GM12865 (cell line): ENCODE measurements around the gene CAP2.
"Not testable (repeated sequence)": the region's sequence is repeated elsewhere in the genome, so short reads cannot be mapped to it uniquely, and the experiment has no call there.

ENCODE experiments used
- DNase-seq: peaks from one replicate; pipeline ENCODE4 v3.0.0; 2010; ENCODE audit warnings: low read depth
- H3K4me3 ChIP-seq: 2 replicates; pipeline ENCODE4 v1.5.1; 2011; ENCODE audit warnings: mild to moderate bottlenecking, low read depth, low read length, control low read depth
- TF ChIP-seq, protein P1 (sequence below): IDR thresholded peaks from 2 replicates; pipeline ENCODE4 v1.5.1; 2011; ENCODE audit warnings: low read length, control low read depth, low read depth, inconsistent platforms; ENCODE audit not compliant: insufficient read depth; ENCODE audit errors: missing control alignments

The CAP2 gene

DNA sequence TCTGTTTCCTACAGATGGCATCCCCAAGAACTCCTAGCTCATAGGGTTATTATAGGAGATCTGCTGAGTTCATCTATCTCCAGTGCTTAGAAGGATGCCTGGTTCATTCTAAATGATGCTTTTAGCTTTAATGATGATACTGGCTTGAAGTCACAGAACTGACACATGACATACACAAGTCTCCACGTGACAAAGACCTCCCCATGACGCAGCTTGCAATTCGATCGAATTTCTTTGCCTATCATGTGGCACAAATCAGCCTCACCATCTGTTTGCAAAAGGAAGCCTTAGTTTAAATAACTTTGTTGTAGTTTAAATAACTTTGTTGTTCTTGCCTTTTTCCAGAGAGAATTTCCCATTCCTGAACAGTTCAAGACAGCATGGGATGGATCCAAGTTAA lies 162.6 kb downstream of the CAP2 start:
- DNase-seq: no peak

DNA sequence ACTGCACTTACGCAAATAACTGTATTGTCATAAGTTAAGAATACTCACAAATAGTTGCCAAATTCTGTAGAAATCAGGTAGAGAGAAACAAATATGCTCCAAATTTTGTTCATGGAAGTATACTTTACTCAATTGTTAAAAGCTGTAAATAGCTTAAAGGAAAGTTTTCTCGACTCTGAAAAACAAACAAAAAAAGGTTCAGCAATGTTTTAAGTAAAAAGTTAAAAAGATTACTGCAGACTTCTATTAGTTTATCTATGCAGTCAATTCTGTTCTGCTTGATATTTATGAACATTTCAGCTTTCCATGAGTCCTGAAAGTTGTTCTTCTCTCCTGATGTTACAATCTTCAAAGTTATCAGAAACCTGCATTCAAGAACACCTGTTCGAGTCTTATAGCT lies 169.2 kb downstream of the CAP2 start:
- TF ChIP-seq, protein P1, sequence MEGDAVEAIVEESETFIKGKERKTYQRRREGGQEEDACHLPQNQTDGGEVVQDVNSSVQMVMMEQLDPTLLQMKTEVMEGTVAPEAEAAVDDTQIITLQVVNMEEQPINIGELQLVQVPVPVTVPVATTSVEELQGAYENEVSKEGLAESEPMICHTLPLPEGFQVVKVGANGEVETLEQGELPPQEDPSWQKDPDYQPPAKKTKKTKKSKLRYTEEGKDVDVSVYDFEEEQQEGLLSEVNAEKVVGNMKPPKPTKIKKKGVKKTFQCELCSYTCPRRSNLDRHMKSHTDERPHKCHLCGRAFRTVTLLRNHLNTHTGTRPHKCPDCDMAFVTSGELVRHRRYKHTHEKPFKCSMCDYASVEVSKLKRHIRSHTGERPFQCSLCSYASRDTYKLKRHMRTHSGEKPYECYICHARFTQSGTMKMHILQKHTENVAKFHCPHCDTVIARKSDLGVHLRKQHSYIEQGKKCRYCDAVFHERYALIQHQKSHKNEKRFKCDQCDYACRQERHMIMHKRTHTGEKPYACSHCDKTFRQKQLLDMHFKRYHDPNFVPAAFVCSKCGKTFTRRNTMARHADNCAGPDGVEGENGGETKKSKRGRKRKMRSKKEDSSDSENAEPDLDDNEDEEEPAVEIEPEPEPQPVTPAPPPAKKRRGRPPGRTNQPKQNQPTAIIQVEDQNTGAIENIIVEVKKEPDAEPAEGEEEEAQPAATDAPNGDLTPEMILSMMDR: no peak
- no peak for DNase-seq
- no peak overlapping the region for H3K4me3 ChIP-seq

More for the DNA sequence above, 162.6 kb downstream of the CAP2 start:
- H3K4me3 ChIP-seq: no peak overlapping the region
- TF ChIP-seq, protein P1: no peak

- TF ChIP-seq, protein P1: no peak
- DNase-seq: no peak
- H3K4me3 ChIP-seq: no peak overlapping the region
These were observed 172.0 kb downstream of the CAP2 start for GRCh38 chr6:17565399-17565798.

DNA sequence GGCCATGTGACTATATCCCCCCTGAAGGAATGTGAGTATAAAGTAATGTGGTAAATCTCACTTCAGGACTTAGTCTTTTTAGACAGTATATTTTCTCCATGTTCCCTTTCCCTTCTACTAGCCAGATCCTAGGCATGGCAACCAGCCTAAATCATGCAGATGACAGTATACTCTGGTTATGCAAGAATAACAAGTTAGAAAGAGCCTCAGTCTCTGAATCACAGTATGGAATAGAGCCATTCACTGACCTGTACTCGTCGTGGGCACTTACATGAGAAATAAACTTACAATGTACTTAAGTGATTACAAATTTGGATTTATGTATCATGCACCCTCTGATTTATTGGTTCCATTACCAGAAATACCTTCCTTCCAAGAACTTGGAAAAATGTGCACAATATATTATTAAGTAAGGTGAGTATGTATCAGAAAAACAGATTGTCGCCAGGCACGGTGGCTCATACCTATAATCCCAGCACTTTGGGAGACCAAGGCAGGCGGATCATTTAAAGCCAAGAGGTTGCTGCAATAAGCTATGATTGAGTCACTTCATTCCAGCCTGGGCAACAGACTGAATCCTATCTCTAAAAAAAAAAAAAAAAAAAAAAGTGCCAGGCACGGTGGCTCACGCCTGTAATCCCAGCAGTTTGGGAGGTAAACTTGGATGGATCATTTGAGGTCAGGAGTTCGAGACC lies 181.6 kb downstream of the CAP2 start:
- no peak for DNase-seq
- H3K4me3 ChIP-seq: no peak overlapping the region
- TF ChIP-seq, protein P1: no peak

DNA sequence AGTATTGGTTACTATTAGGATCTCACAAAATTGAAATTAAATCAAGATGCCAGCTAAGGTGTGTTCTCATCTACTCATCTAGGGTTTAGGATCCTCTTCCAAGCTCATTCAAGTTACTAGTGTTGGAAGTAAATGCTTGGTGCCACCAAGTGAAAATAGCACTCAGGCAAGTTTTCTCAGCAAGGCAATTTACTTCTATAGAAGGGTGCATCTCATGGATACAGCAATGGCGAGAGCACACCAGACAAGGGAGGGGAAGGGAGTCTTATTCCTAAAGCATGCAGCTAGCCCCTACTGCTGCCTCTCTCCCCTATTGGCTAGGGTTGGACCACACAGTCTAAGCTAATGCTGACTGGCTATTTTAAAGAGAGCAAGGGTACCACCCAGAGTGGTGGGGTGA lies 183.7 kb downstream of the CAP2 start:
- no peak overlapping the region for H3K4me3 ChIP-seq
- DNase-seq: no peak
- TF ChIP-seq, protein P1: no peak

DNA sequence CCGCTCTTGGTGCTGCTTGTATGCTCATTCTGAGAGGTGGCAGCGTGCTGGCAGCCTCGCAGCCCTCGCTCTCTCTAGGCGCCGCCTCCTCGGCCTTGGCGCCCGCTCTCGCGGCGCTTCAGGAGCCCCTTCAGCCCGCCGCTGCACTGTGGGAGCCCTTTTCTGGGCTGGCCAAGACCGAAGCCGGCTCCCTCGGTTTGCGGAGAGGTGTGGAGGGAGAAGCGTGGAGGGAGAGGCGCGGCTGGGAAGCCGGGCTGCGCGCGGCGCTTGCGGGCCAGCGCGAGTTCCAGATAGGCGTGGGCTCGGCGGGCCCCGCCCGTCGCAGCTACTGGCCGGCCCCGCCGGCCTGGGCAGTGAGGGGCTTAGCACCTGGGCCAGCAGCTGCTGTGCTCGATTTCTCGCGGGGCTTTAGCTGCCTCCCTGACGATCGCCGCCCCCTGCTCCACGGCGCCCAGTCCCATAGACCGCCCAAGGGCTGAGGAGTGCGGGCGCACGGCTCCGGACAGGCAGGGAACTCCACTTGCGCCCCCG lies 187.2 kb downstream of the CAP2 start:
- DNase-seq: no peak
- no peak overlapping the region for H3K4me3 ChIP-seq
- TF ChIP-seq, protein P1: no peak

- not testable (repeated sequence) for H3K4me3 ChIP-seq, DNase-seq
These were observed 187.9 kb downstream of the CAP2 start for GRCh38 chr6:17581282-17581681.
